HG03097 (cell line): ENCODE data around the gene RITA1.

Experiments
- ATAC-seq: cut with Tn5 transposase; IDR thresholded peaks from one replicate; pipeline ENCODE4 v1.9.1; 2021; ENCODE audit not compliant: unreplicated experiment, low FRiP score

Gene RITA1

GRCh38 chr12:113241191-113242025, 55.9 kb downstream of the RITA1 start:
- no peak for ATAC-seq
